ENCODE measurements around the gene IL10RA. TPM values are rescaled to one million over a fixed set of nuclear protein-coding genes. Genes with fewer than 3 reads are reported as not detected.
A peak's percentile ranks its signal among the peaks of the same experiment; 100 is the strongest.

Gene IL10RA
- total and polyA plus RNA-seq, 2 experiments from 2014 or later = 0.10 TPM; not detected in 1

- TF ChIP-seq ZNF462 (CRISPR knock-in tag; IDR thresholded peaks at IDR 0.05) = no peak
- no peak for TF ChIP-seq JUNB (IDR thresholded peaks at IDR 0.05; ENCODE audit: unreplicated experiment)
- no peak for TF ChIP-seq NANOG (IDR thresholded peaks at IDR 0.05; ENCODE audit: borderline replicate concordance)
- Histone ChIP-seq H3K27me3 (ENCODE audit: insufficient read depth) (no peaks in the 10 kb centered on the region), H3K4me2 (no peak overlapping the region), H3F3A (replicated peaks; ENCODE audit: low read depth) (no peaks in the 10 kb centered on the region), H3K79me2 (replicated peaks; ENCODE audit: insufficient read depth) (no peaks in the 10 kb centered on the region), H2AFZ (no peak overlapping the region), H3K9me2 (ENCODE audit: insufficient read depth) (no peaks in the 10 kb centered on the region), H3K27ac (ENCODE audit: low read depth) (no peak overlapping the region), H3K4me3 (no peak overlapping the region), H3K36me3 (ENCODE audit: insufficient read depth) (no peaks in the 10 kb centered on the region), H4K20me1 (replicated peaks; ENCODE audit: insufficient read depth) (no peaks in the 10 kb centered on the region; the same call in 1 of the 2 replicates), H3K4me1 (ENCODE audit: insufficient read depth) (no peaks in the 10 kb centered on the region)
- no peak overlapping the region for H3K4me3 Mint-ChIP-seq
- H3K27ac Mint-ChIP-seq = no peak overlapping the region
- H3K9me3 Mint-ChIP-seq = no peaks in the 10 kb centered on the region
- H3K27me3 Mint-ChIP-seq (ENCODE audit: insufficient read depth, low read depth, poor library complexity) = no peaks in the 10 kb centered on the region
- no peaks in the 10 kb centered on the region for H3K4me1 Mint-ChIP-seq
- H3K36me3 Mint-ChIP-seq (ENCODE audit: low read depth) = no peaks in the 10 kb centered on the region
- ATAC-seq = no peak
- no peak for DNase-seq (ENCODE audit: low spot score)
Measured at GRCh38 chr11:118045191-118045590, 59.0 kb downstream of the IL10RA start.

- no peak overlapping the region for H3K4me2 ChIP-seq
- ATAC-seq = no peak
- no peaks in the 10 kb centered on the region for H3K79me2 ChIP-seq (replicated peaks; ENCODE audit: insufficient read depth)
- Mint-ChIP-seq H3K27ac (no peak overlapping the region), H3K36me3 (ENCODE audit: low read depth) (no peaks in the 10 kb centered on the region), H3K9me3 (no peaks in the 10 kb centered on the region), H3K4me1 (no peaks in the 10 kb centered on the region), H3K4me3 (no peak overlapping the region), H3K27me3 (ENCODE audit: insufficient read depth, low read depth, poor library complexity) (no peaks in the 10 kb centered on the region)
- no peaks in the 10 kb centered on the region for H3K4me1 ChIP-seq (ENCODE audit: insufficient read depth)
- no peak for DNase-seq (ENCODE audit: low spot score)
- H4K20me1 ChIP-seq (replicated peaks; ENCODE audit: insufficient read depth) = no peaks in the 10 kb centered on the region; the same call in 1 of the 2 replicates
- TF ChIP-seq ZNF331 (CRISPR knock-in tag; IDR thresholded peaks at IDR 0.05; ENCODE audit: low read depth) (no peak), STAT1 (IDR thresholded peaks at IDR 0.05; ENCODE audit: unreplicated experiment) (no peak), ETS1 (IDR thresholded peaks at IDR 0.05) (no peak)
- no peaks in the 10 kb centered on the region for H3K9me2 ChIP-seq (ENCODE audit: insufficient read depth)
- H3F3A ChIP-seq (replicated peaks; ENCODE audit: low read depth) = no peaks in the 10 kb centered on the region
- H2AFZ ChIP-seq = 0 out of 2 replicates have a peak overlapping the region, but pooled peaks have one; percentile 0
- H3K27me3 ChIP-seq (ENCODE audit: insufficient read depth) = no peaks in the 10 kb centered on the region
- H3K36me3 ChIP-seq (ENCODE audit: insufficient read depth) = no peaks in the 10 kb centered on the region
- H3K27ac ChIP-seq (ENCODE audit: low read depth) = no peak overlapping the region
- no peak overlapping the region for H3K4me3 ChIP-seq
Measured at GRCh38 chr11:118046051-118046963, 60.1 kb downstream of the IL10RA start.
